GM19438 (cell line): Measurements from ENCODE around the gene P3H2.

ENCODE experiments used
- ATAC-seq: cut with Tn5 transposase; IDR thresholded peaks from one replicate; pipeline ENCODE4 v1.9.1; 2021; ENCODE audit warnings: low read depth; ENCODE audit not compliant: unreplicated experiment

P3H2 gene

GRCh38 chr3:190000187-190000860 lies 120.4 kb downstream of the P3H2 start:
- no peak for ATAC-seq

- ATAC-seq, result no peak
Observed at GRCh38 chr3:189999718-190000117, 121.0 kb downstream of the P3H2 start.

GRCh38 chr3:189995129-189995528 lies 125.6 kb downstream of the P3H2 start:
- ATAC-seq, result no peak

GRCh38 chr3:189990826-189991225 lies 129.9 kb downstream of the P3H2 start:
- no peak for ATAC-seq

GRCh38 chr3:189988854-189989253 lies 131.8 kb downstream of the P3H2 start:
- no peak for ATAC-seq

- no peak for ATAC-seq
Observed at GRCh38 chr3:189988322-189988721, 132.4 kb downstream of the P3H2 start.

- ATAC-seq, result no peak
Observed at GRCh38 chr3:189985948-189986347, 134.7 kb downstream of the P3H2 start.

GRCh38 chr3:189983612-189984011 lies 137.1 kb downstream of the P3H2 start:
- ATAC-seq, result no peak

- ATAC-seq, result no peak
Observed at GRCh38 chr3:189982321-189982945, 138.3 kb downstream of the P3H2 start.

GRCh38 chr3:189981668-189982067 lies 139.0 kb downstream of the P3H2 start:
- ATAC-seq, result no peak

- no peak for ATAC-seq
Observed at GRCh38 chr3:189978753-189979152, 141.9 kb downstream of the P3H2 start.

- ATAC-seq, result no peak
Observed at GRCh38 chr3:189977174-189977573, 143.5 kb downstream of the P3H2 start.

- ATAC-seq, result no peak
Observed at GRCh38 chr3:189975391-189975990, 145.2 kb downstream of the P3H2 start.

- no peak for ATAC-seq
Observed at GRCh38 chr3:189974359-189974758, 146.3 kb downstream of the P3H2 start.

- ATAC-seq, result peak; percentile 73
Observed at GRCh38 chr3:189967254-189967865, 153.3 kb downstream of the P3H2 start.

- no peak for ATAC-seq
Observed at GRCh38 chr3:189966843-189967242, 153.9 kb downstream of the P3H2 start.

- ATAC-seq, result no peak
Observed at GRCh38 chr3:189964623-189965332, 155.9 kb downstream of the P3H2 start.

- ATAC-seq, result no peak
Observed at GRCh38 chr3:189962466-189962865, 158.2 kb downstream of the P3H2 start.

- ATAC-seq, result peak; percentile 57
Observed at GRCh38 chr3:189961522-189962161, 159.1 kb downstream of the P3H2 start.

- peak; percentile 21 for ATAC-seq
Observed at GRCh38 chr3:189961086-189961485, 159.6 kb downstream of the P3H2 start.
